Kidney glomerular epithelial cell (primary cell): ENCODE measurements around the gene LITAF.

Experiments used
- DNase-seq: peaks from one replicate; lab custom pipeline; 2025; lab: John Stamatoyannopoulos, UW

LITAF gene

DNA sequence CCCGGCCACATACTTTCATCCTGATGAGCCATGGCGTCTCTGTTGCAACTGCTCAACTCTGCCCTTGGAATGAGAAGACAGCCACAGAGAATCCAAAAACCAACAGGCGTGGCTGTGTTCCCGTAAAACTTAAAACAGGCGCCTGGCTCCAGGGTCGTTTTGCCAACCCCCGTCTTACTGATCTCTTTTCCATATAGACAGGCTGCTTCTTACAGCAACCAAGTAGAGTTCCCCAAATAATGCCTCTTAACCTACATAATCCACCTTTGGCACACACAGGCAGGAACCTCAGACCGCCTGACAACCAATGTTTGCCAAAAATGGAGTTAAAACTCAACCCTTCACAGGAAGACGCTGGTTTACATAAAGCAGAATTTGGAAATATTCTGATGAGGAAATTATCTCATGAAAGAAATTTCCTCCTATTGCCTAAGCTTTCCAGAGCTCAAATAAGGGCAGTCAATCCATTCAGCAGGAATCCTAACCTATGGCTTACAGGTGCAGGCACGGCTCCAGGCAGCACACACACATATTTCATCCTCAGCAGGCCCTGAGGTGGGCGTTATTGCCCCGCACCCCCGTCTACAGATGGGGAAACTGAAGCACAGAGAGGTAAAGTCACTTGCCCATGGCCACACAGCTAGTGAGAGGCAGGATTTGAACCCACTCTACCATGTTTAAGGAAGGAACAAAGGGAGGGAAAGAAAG is 35.8 kb downstream of the LITAF start:
- DNase-seq = no peak

DNA sequence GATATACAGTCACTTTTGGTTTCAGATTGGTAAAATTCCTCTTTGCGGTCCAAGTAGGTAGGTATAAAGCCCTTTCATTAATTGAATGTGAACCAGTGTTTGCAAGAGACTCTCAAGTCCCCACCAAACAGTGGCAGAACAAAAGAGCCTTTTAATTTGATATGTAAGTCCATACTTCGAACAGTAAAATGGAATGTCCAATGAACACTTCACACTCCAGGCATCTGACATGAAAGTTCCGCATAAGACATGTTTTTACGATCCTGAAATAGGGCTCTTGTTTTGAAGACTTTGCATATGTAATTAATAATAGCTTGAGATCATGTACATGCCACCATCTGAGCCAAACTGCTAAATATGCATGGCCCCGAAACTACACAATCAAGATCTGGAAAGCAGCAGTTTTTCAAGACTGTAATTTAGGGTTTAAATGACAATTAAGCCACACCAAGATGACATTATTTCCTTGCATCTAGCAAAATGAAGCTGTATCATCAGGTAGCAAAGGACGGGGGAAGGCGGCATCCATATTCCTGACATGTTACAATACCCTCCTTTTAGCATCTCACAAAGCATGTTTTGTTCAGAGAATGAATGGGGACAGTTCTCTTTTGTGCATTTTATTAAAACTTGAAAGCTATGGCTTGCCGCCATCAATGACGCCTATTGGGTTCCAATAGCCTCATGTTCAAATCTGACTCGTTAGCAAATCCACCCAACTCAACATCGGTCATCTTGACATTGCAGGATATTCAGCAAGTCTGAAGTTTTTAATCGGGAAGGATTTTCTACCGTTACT is 39.4 kb downstream of the LITAF start:
- no peak for DNase-seq

DNA sequence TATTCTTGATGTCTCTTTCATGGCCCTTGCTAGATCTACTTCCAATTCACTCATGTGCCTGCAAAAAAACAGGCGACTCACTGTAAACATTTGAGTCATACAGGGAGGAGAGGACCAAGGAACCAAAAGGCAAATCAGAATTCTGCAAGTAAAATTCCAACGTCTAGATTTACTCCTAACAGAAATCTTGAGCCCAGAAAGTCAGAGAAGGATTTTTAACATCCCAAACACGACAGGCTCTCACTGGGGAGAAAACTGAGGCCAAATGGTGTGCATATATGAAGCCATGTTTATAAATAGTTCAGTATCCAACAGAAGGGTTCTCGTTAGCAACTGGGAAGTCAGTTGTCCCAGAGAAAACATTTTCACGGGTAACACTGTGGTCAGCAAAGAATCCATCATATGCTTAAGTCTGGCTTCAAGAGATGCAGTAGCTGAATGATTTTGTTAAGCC is 40.1 kb downstream of the LITAF start:
- no peak for DNase-seq

DNA sequence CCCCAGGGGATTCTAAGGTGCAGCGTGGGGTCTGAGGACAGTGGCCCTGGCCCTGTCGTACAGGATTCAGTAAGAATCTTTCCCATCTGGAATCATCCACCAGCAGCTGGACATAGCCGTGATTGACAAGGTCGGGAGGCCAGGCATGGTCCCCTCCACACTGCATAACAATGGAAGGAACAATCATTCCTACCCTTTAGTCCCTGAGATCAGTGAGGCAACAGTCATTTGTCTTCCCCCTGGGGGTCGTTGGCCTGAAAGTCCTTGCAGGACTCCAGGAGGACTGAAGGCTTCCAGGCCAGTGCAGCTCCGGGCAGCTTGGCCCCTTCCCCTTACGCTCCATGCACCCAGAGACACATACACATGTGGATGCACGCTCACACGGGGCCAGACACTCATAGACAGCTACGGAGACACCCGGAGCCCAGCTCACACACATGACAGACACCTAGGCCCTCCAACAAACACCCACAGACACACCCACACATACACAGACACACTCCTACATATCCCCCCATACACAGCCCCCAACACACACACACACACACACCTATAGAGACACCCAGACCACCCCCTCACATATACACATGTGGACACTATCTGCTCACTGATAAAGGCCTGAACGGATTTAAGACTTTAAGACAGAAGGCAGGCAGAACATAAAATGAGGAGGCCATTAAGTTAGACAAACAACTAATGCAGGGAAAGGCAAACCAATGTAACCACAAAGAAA is 42.9 kb downstream of the LITAF start:
- DNase-seq = no peak

DNA sequence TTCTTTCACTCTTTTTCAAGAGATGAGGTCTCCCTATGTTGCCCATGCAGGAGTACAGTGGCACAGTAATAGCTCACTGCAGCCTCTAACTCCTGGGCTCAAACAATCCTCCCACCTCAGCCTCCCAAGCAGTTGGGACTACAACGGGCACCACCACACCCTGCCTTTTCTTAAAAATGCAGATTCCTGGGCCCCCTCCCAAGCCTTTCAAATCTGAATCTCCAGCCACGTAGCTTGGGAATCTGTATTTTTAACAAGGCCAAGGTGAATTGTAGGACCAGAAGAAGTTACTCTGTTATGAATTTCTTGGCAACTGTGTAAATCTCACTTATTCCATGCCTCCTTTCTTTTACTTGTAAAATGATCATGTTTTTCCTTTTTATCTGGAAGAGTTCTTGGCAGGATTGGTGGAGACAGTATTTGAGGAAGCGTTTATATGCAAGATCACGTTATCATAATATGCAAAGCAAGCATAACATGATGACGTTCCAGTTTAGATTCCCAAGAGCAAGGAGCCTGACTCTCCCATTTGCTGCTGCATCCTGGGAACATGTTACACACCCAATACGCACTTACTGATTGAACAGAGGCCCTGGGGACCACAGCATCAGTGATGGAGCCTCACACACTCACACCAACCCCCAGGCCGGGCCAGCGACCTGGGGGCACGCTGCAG is 44.5 kb downstream of the LITAF start:
- DNase-seq = no peak

DNA sequence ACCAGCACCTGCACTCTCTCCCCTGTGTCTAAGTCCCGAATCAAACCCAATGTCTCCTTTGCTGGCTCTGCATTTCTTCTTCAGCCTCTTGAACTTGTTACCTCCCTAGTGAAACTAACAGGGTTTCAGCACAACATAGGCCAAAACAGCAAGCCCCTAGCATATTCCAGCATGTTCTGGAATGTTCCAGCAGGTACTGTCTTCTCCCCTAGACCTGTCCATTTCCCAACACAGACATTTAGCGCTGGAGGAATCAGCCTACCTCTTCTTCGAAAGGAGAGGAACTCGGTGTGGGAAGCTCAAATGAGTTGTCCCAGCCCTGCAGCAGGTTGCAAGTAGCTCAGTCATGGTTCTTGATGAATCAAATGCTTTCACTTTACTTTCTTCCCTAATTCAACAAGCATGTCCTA is 47.1 kb downstream of the LITAF start:
- no peak for DNase-seq

DNA sequence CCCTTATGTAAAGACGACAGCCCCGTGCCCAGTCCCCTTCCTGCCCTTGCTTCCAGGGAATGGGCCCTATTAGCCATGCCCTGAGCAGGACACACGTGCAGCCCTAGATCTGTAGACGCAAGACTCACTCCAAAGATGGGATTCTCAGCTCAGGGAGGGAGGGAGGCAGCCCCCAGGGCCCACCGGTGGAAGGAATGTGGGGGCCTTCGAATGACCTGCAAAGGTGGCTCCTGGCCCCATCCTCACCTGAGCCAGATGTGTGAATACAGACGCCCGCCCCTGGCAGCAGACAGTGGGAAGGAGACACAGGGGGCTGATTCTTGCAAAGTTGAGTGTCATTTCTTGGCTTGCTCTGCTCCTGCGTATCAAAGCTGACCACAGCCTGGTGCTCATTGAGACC is 47.8 kb downstream of the LITAF start:
- no peak for DNase-seq

DNA sequence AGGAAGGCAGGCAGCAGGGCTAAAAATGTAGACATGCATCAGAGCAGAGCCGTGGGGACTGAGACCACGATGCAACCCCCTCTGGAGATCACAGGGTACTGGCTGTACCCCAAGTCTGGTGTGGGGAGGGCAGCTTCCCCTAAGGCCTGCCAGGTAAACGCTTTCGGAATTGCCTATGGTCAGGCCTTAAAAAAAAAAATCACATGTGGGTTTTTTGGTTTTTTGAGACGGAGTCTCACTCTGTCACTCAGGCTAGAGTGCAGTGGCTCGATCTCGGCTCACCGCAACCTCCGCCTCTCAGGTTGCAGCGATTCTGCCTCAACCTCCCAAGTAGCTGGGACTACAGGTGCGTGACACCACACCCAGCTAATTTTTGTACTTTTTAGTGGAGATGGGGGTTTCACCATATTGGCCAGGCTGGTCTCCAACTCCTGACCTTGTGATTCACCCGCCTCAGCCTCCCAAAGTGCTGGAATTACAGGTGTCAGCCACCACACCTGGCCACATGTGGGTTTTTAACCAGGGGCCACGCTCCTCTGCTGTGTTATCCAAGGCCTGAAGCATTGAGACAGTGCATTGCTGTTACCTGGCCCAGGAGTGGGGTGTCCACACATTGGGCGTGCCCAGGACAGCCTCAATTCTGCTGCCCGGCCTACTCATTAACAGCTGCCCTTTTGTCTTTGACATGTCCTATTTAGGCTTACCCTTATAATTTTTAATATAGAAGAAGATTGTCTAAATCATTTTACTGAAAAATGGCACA is 50.4 kb downstream of the LITAF start:
- DNase-seq = no peak

DNA sequence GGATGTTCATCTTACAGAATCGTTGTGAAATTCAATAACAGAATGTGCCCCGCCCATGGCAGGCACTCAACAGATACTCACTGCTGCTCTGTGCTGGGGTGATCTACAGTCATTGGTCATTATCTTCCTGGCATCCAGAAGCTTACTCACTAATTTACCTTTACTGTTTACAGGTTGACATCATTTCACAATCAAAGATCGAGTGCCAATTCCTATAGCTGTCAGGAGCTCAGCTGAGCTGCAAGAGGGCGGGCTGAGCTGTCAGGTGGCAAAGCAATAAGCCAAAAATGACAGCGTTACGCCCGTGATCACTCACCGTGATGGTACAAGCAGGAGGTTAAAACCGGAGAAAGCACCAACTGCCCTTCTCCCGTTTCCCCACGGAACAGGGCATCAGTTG is 51.2 kb downstream of the LITAF start:
- DNase-seq = no peak

DNA sequence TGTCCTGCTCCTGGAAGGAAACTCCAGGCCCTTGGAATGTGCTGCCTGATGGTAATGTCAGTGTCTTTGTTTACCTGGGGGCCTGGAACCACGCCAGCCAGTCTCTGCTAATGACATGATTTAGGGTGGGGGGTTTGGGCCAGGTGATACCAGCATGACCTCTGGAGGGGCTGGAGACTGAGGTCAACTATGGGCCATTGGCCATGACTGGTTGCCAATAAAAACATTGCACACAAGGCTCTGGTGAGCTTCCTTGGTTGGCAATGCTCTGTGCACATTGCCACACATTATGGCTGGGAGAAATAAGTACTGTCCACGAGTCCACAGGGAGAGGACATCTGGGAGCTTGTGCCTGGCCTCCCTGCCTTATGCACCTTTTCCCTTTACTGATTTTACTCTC is 52.5 kb downstream of the LITAF start:
- no peak for DNase-seq

DNA sequence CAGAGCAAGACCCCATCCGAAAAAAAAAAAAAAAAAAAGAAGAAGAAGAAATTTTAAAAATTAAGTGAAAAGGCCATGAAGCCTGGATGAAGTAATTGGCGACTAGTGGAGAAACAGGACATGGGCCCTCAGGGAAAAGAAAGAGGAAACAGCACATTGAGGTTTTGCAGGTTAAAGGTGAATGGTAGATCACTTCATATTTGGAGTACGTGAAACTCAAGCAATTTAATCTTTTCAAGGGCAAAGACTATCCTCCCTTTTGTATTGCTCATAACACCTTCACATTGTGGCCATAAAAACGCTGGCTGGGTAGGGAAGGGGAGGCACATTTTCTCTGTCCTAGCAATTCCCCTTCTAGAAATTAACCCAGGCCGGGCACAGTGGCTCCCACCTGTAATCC is 53.1 kb downstream of the LITAF start:
- DNase-seq = no peak

DNA sequence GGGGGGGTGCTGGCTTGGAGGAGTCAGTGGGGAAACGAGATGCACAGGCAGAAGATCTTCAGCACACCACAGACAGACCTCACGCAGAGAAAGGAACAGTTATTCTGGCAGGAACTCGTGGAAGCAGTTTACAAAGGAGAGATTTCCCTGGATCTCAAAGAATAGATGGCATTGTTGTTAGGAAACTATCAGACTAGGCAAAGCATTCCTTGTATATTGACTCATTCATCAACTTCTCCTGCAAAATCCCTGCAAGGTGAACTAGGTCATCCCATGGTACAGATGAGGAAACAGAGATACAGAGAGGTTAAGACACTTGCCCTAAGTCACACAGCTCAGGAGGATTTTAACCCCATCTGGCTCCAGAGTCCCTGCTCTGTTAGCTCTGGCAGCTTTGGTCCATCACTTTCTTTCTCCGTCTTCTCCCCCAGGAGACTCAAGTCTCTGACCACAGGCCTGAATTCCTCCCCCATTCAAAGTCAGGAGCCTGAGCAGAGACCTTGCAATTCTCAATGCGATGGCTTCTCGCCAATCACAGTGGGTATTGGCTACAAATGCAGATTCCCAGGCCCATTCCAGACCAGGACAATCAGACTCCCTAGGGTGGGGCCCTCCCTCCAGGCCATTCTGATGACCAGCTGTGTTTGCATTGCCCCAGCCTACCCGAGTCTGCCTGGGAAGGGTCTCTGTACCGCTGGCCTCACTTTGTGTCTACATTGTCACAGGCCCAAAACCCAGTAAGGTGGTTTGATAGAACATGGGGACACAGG is 56.4 kb downstream of the LITAF start:
- DNase-seq = no peak

DNA sequence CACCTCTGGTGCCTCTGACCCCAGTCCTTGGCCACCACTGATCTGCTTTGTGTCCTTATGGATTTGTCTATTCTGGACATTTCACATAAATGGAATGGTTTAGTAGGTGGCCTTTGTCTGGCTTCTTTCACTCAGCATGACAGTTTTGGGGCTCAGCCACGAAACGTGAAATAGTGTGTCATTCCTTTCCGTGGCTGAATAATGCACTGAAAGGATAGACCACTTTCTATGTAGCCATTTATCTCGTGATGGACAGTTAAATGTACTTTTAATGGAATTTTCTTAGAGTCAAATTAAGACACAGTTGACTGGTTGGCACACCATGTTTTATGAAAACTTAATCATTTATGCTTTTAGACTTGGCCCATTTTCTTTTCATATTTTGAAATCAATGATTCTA is 57.4 kb downstream of the LITAF start:
- no peak for DNase-seq

DNA sequence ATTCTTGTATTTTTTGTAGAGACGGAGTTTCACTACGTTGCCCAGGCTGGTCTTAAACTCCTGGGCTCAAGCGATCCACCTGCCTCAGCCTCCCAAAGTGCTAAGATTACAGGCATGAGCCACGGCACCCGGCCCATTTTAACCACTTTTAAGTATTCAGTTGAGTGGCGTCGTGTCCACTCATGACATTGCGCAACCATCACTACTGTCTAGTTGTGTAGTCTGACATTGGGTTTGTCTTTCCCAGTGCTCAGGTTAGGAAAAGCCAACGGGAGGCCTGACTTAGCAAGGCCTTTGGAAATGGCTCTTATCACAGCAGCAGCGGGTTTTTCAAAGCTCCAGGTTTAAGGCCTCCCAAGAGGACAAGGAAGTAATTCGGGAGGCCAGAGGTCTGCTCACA is 58.7 kb downstream of the LITAF start:
- DNase-seq = no peak

DNA sequence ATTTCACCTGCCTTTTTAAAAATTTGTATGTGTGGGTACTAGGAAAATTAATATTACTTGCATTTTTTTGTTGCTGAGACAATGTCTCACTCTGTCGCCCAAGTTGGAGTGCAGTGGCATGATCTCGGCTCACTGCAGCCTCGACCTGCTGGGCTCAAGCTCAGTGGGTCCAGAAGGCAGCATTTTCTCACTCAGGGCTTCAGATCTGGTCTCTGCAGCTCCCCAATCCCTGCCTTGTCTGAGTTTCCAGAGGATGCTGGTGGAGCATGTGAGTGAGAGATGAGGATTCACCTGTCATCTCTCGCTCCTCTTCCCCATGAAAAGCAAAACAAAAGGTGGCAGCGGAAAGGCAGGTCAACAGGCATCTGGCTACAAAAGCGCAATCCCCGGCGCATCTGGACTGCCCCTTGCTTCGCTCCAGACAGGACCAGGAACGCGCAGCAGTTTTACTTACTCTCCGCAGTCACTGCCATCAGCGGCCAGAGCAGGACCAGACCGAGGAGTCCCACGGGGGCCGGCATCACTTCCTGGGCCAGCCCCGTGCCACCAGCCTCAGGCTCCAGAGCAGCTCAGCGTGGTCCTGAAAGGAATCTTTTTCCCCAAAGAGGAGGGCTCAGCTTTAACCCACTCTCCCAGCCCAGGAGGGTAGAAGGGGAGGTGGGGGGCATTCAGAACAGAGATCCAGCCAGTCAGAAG is 59.9 kb downstream of the LITAF start:
- DNase-seq = no peak

DNA sequence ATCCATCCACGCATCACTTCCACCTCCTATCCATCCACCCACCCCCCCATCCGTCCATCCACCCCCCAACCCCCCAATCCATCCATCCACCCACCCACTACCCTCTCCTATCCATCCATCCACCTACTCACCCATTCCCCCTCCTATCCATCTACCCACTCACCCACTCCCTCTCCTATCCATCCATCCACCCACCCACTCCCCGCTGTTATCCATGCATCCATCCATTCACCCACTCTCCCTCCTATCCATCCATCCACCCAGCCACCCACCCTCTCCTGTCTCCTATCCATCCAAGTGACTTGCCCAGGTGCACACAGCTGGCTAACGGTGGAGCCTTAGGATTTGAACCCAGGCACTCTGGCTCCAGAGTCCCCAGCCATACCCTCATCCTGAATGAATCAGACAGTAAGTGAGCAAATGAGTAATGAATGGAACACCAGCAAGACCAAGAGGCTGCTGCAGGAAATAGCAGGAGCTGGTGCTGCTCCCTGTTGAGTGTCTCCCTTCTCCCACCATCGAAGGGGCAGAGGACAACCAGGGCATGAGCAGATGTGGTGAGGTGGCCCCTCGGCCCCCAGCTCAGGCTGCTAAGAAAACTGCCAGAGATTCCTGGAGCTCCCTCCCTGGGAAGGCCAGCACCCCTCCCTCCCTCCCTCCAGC is 62.5 kb downstream of the LITAF start:
- no peak for DNase-seq

DNA sequence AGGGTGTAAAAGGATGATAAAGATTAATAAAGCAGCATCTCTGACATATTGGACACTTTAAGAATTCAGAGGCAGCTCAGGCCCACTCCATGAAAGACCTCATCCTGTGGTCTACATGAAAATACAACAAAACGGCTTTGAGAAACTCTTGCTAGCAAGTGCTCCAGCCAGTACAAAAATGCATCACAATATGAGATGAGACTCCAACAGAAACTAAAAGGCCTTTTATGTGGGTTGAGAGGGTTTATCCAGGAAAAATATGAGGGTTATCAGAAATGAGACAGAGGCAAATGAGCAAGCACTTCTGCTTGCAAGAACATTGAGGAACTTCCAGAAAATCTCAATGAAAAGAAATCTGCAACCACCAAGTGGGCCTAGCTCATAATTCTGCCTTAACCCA is 65.7 kb downstream of the LITAF start:
- no peak for DNase-seq

DNA sequence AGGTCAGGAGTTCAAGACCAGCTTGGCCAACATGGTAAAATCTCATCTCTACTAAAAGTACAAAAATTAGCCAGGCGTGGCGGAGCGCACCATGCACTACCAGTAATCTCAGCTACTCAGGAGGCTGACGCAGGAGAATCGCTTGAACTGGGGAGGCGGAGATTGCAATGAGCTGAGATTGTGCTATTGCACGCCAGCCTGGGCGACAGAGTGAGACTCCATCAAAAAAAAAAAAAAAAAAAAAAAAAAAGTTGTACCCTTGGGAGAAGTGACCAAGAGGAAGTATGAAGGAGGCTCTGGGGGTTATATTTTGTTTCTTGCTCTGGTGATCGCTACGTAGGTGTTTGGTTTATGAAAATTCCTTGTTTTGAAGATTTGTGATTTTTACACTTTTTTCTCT is 66.3 kb downstream of the LITAF start:
- DNase-seq = no peak

DNA sequence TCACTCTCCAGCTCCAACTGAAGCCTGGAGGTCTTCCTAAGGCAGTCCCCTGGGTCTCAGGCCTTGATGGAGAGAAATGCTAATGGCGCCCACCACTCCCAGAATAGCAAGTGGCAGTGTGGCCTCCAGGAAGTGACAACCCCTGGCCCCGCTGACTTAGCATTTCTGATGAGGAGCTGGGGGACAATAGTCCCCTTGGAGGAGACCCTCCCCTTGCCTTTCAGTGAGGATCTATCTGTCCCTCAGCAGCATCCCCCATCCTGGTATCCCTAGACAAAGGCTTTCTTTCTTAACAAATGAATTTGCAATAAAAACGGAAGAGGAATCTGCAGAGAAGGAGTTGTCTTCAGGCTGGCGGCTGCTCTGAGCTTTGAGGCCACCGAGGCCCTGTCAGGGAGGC is 68.8 kb downstream of the LITAF start:
- no peak for DNase-seq
